ENCODE data around the gene GXYLT2.

DNA sequence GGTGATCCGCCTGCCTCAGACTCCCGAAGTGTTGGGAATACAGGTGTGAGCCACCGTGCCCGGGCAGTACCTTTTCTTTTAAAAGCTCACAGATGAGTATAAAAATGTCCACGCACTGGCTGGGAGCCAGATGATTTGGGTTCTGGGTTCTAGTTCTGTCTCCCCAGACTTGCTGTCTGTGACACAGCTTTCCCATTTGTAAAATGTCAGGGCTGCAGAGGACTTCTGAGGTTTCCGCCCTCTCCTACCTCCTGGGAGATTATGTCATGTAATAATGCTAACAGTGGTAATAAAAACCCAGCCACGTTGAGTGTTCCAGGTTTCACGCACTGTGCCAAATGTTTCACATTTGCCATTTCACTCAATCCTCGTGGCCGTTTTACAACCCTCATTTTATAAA, 107.5 kb downstream of the GXYLT2 start:
- TF ChIP-seq, protein P1, sequence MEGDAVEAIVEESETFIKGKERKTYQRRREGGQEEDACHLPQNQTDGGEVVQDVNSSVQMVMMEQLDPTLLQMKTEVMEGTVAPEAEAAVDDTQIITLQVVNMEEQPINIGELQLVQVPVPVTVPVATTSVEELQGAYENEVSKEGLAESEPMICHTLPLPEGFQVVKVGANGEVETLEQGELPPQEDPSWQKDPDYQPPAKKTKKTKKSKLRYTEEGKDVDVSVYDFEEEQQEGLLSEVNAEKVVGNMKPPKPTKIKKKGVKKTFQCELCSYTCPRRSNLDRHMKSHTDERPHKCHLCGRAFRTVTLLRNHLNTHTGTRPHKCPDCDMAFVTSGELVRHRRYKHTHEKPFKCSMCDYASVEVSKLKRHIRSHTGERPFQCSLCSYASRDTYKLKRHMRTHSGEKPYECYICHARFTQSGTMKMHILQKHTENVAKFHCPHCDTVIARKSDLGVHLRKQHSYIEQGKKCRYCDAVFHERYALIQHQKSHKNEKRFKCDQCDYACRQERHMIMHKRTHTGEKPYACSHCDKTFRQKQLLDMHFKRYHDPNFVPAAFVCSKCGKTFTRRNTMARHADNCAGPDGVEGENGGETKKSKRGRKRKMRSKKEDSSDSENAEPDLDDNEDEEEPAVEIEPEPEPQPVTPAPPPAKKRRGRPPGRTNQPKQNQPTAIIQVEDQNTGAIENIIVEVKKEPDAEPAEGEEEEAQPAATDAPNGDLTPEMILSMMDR (IDR thresholded peaks at IDR 0.05) = no peak
- no peak for TF ChIP-seq POLR2A (IDR thresholded peaks at IDR 0.05)
